Endothelial cell of coronary artery (primary cell): ENCODE measurements around the gene M1AP. TPM values are rescaled to one million over a fixed set of nuclear protein-coding genes. Genes with fewer than 3 reads are reported as not detected.

Experiments used
- total RNA-seq: library from RNA; depleted of rRNA; stranded (reverse); fragments of >200 nt; gene quantifications from 2 replicates; pipeline ENCODE4 v1.2.3, GENCODE V29; 2014

Gene M1AP
- total RNA-seq: not detected in 2 replicates

DNA sequence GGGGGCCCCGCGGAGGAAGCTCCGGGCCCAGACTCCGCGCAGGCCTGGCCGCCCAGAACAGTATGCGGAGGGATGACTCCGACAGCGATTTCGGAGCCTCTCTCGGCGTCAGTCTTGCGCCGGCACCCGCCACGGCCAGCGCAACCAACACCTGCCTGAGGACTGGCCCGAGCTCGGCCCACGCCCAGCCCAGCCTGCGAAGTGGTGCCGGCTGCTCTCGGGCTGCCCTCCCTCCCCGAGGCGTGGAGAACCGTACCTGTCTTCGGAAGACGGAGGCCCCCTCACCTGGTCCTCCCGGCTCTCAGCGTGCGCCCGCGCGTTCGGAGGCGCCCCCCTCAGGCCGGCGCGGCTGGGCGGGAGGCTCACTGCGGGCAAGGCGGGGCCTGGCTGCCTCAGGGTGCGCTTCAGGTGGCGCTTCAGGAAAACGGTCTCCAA, at the start of gene M1AP:
TSS of gene M1AP (minus strand) at position 322 of the 435 bp plus-strand sequence. CDS start 8,055 bp downstream, outside the sequence.

GRCh38 chr2:74653985-74654882, 6.1 kb upstream of the M1AP start, which contains the start of gene SEMA4F:
Gene SEMA4F, plus strand, starts transcription at chr2:74654247. Its CDS starts 130 bp downstream, at chr2:74654377.

DNA sequence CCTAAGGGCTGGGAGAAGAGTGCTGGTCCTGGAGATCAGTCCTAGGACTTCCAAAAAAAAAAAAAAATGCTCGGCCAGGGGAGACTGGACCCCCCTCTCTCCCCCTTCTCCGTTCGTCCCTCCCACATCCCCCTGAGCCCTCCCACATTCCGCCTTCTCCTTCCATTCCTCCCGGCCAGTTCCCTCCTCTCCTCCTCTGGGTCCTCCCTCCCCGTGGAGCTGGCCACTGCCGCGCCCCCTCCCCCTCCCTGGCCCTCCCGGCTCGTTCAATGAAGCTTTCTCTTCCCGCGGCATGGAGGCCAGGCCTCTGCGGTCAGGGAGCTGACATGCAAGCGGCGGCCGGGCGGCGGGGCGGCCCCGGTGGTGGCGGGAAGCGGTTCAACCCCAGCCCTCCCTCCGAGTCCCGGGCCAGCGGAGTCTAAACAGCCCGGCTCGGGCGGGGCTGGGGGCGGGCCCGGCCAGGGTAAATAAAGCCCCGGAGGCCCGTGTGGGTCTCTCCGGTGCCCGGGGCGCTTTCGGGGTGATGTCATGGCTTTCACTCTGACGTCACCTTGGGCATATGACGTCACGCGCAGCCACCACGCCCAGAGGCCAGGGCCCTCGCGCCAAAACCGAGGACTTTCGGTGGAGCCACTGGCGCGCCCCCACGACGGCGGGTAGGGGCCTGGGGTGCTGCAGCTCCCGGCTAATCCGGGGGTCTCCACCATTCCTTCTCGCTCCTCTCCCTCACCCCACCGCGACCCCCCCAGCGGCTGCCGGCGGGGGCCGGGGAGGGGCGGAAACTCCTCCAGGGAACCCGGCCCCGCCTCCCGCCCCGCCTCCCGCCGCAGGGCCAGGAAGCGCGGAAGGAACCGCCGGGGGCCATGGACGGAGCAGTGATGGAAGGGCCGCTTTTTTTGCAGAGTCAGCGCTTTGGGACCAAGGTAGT, 94.0 kb downstream of the M1AP start, which contains the start of the genes DOK1 and LOXL3:
TSS of gene DOK1 (plus strand) at position 829 of the 928 bp plus-strand sequence. CDS start at position 864, 35 bp downstream.
TSS of gene LOXL3 (minus strand) at position 51 of the 928 bp plus-strand sequence. CDS start 1,308 bp downstream, outside the sequence.

DNA sequence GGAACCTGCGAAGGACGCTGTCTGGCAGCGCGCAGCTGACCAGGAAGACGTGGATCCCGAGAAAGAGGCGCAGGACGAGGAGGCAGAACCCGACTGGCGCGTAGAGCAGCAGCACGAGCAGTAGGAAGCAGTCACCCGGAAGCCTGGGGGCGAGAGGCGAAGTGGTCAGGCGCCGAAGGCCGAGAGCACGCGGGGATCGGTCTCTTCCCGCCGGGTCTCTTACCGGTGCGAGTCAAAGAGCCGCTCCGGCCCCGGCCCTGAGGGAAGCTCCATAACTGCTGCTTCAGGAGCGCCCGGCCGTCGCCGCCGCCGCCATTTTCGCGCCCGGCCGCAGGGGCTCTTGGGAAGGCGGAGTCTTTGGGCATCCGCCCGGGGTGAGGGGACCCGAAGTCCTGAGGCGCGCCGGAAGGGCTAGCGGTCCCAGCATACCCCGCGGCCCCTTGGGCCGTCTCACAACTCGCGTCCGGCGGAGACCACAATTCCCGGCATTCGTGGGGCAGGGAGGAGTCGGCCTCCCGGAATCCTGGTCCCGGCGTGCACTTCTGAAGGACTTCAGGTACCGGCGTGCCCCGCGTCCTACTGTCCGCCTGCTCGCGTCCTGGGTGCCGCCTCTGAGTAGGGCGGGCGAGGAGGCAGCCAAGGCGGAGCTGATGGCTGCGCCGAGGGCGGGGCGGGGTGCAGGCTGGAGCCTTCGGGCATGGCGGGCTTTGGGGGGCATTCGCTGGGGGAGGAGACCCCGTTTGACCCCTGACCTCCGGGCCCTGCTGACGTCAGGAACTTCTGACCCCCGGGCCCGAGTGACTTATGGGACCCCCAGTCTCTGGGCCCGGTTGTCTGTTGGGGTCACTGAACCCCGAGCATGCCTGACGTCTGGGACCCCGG, 118.5 kb downstream of the M1AP start, which contains the start of the genes AUP1 and HTRA2:
TSS of gene AUP1 (minus strand) at position 350 of the 882 bp plus-strand sequence. CDS start at position 273, 77 bp downstream.
TSS of gene HTRA2 (plus strand) at position 577 of the 882 bp plus-strand sequence. CDS start at position 651, 74 bp downstream.

DNA sequence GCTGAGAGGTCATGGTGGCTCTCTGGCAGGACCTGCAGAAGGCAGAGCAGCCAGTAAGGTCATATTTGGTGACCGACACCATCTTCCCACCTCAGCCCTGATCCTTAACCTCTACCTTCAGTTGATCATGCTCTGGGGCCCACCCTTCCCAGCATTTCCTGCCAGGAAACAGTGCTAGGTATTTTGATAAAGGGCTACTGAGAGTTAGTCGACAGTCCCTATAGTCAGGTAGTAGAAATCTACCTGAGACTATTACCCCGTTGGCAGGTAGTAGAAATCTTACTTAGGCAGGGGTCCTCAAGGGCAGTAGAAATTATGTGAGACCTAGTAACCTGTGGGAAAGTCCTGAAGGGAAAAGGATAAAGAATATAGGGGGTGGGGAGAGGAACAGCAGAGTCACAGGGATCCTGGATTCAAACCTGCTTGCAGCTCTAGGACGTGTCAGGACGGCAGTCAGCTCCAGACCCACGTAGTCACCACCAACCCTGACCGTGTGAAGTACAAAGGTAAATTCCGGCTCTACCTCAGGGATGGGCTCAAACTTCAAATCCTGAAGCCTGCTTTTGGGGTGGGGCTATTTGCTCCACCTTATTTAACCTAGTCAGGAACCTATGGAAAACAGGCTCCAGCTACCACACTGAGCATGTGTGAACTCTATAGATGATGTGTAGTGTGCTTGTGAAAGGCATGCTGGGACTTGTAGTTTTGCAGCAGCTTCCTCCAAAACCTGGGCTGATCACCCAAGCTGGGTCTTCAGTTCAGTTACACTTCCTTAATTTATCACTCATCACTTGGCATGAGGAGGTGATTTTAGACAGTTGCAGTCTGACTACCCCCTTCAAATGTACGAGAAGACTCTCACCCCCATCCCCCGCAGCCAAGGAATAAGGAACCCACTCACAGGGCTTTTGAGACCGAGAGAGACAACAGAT, 122.1 kb downstream of the M1AP start, which contains the start of gene DQX1:
TSS of gene DQX1 (minus strand) at position 515 of the 932 bp plus-strand sequence. CDS start at position 13, 502 bp downstream.

DNA sequence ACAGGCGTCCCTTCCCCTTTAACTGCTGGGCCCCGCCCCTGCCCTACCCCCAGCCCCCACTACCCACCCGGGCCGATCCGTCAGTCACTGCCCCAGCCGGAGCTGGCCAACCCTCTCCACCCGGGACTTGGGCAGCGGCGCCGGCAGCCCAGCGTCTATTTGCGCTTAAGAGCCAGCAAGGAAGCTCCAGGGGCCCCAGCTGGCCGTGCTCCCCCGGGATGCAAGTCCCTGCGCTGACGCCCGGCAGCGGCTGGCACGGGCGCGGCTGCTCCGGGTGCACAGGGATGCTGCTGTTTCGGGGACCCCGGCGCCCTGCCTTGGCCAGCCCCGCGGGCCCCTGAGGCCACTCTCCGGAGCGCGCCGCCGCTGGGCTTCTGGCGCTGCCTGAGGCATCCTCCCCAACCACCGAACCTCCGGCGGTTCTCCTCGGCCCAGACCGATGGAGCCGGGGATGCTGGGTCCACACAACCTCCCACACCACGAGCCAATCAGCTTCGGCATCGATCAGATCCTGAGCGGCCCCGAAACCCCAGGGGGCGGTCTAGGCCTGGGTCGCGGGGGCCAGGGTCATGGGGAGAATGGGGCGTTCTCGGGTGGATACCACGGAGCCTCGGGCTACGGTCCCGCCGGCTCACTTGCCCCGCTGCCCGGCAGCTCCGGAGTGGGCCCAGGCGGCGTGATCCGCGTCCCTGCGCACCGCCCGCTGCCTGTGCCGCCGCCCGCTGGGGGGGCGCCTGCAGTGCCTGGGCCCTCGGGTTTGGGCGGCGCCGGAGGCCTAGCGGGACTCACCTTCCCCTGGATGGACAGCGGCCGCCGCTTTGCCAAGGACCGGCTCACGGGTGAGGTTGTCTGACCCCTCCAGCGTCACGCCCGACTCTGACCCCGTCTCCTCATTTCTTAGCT, 133.5 kb downstream of the M1AP start, which contains the start of gene TLX2:
TSS of gene TLX2 (plus strand) at position 83 of the 903 bp plus-strand sequence. CDS start at position 440, 357 bp downstream.

Other genes with a start within 250 kb of the M1AP start
- gene C2orf81, start 226.7 kb downstream of the M1AP start, total RNA-seq: 0.09 and 0.19 TPM in 2 replicates
- gene WDR54, start 226.6 kb downstream of the M1AP start, total RNA-seq: 43.6 and 46.7 TPM in 2 replicates
- gene RTKN, start 206.4 kb downstream of the M1AP start, total RNA-seq: 6.7 and 9.0 TPM in 2 replicates
- gene INO80B, start 193.2 kb downstream of the M1AP start, total RNA-seq: 8.5 and 15.2 TPM in 2 replicates
- gene WBP1, start 189.9 kb downstream of the M1AP start, total RNA-seq: 30.9 and 36.8 TPM in 2 replicates
- gene MOGS, start 182.9 kb downstream of the M1AP start, total RNA-seq: 46.2 and 60.4 TPM in 2 replicates
- 49.9 and 50.5 TPM in 2 replicates for gene MRPL53, start 175.7 kb downstream of the M1AP start, total RNA-seq
- gene CCDC142, start 165.3 kb downstream of the M1AP start, total RNA-seq: 13.0 and 24.2 TPM in 2 replicates
- gene TTC31, start 165.2 kb downstream of the M1AP start, total RNA-seq: 6.8 and 9.5 TPM in 2 replicates
- 1.4 and 2.1 TPM in 2 replicates for gene LBX2, start 148.7 kb downstream of the M1AP start, total RNA-seq
- 13.7 and 16.8 TPM in 2 replicates for gene PCGF1, start 140.6 kb downstream of the M1AP start, total RNA-seq
- not detected in 2 replicates for gene TLX2, start 133.9 kb downstream of the M1AP start, total RNA-seq
- gene DQX1, start 122.1 kb downstream of the M1AP start, total RNA-seq: 0.09 TPM in 1 of 2 replicates, not detected in the other
- 91.2 and 104 TPM in 2 replicates for gene AUP1, start 118.6 kb downstream of the M1AP start, total RNA-seq
- gene HTRA2, start 118.4 kb downstream of the M1AP start, total RNA-seq: 43.3 and 47.2 TPM in 2 replicates
- 0.99 and 31.5 TPM in 2 replicates for gene LOXL3, start 94.4 kb downstream of the M1AP start, total RNA-seq
- 14.6 and 24.3 TPM in 2 replicates for gene DOK1, start 93.6 kb downstream of the M1AP start, total RNA-seq
- gene SEMA4F, start 5.9 kb upstream of the M1AP start, total RNA-seq: 4.0 and 5.9 TPM in 2 replicates
- 14.9 and 38.7 TPM in 2 replicates for gene HK2, start 185.8 kb upstream of the M1AP start, total RNA-seq